Cardiac fibroblast (primary cell): Measurements from ENCODE around the gene LURAP1L.

Source experiments
- DNase-seq, 2 donors: peaks; one replicate each; pipeline versions ENCODE4 v3.0.0 to v3.0.0-alpha.2; 2010; ENCODE audit warnings: low read depth in 2 of 2
- H3K4me3 ChIP-seq, 2 donors: replicated peaks in 1 of 2; 1 replicate in 1 of 2; 2 replicates in 1 of 2; pipeline ENCODE4 v1.5.1; 2011; ENCODE audit warnings: low read depth in 2 of 2, low read length in 2 of 2, mild to moderate bottlenecking in 2 of 2, moderate library complexity in 1 of 2
- CTCF ChIP-seq: IDR thresholded peaks from one replicate; pipeline ENCODE4 v1.5.1; 2011; ENCODE audit warnings: low read depth, mild to moderate bottlenecking, low read length, inconsistent platforms

The LURAP1L gene

GRCh38 chr9:12809720-12810119 lies 34.9 kb downstream of the LURAP1L start:
- no peak for DNase-seq
- TF ChIP-seq CTCF, result no peak
- H3K4me3 ChIP-seq, result no peak overlapping the region

- H3K4me3 ChIP-seq, result no peak overlapping the region
- TF ChIP-seq CTCF, result no peak
- DNase-seq, result no peak
Observed at GRCh38 chr9:12811935-12812334, 37.1 kb downstream of the LURAP1L start.

GRCh38 chr9:12812710-12813109 lies 37.9 kb downstream of the LURAP1L start:
- no peak overlapping the region for H3K4me3 ChIP-seq
- DNase-seq, result peak in 1 of 2 donors; percentile 33
- no peak for TF ChIP-seq CTCF

- DNase-seq, result no peak
- H3K4me3 ChIP-seq, result no peak overlapping the region
- TF ChIP-seq CTCF, result no peak
Observed at GRCh38 chr9:12813533-12813932, 38.7 kb downstream of the LURAP1L start.

- TF ChIP-seq CTCF, result peak; percentile 28
- DNase-seq, result peak; percentile 95 to 99
- peak overlapping the region in 1 of 2 donors; percentile 30 for H3K4me3 ChIP-seq
Observed at GRCh38 chr9:12813960-12814876, 39.4 kb downstream of the LURAP1L start.

- peak overlapping the region in 1 of 2 donors; percentile 7 for H3K4me3 ChIP-seq
- no peak for TF ChIP-seq CTCF
- DNase-seq, result no peak
Observed at GRCh38 chr9:12814877-12815237, 40.0 kb downstream of the LURAP1L start.

- TF ChIP-seq CTCF, result no peak
- no peak overlapping the region for H3K4me3 ChIP-seq
- DNase-seq, result peak; percentile 39 to 54
Observed at GRCh38 chr9:12815888-12816287, 41.1 kb downstream of the LURAP1L start.
